IMR-90 (cell line): Measurements from ENCODE around the gene SSR1. TPM values are rescaled to one million over a fixed set of nuclear protein-coding genes. Genes with fewer than 3 reads are reported as not detected.

ENCODE experiments used
- ATAC-seq: fragments of 200-7000 bp; cut with Tn5 transposase; 2 replicates; pipeline ENCODE4 v1.9.1; 2020; ENCODE audit warnings: low read depth, mild to moderate bottlenecking, moderate library complexity
- BruUV-seq: library from RNA; stranded (reverse); fragments of 400-500 nt; replicated peaks from 2 replicates; lab custom pipeline; 2021; lab: Mats Ljungman, UMichigan
- CTCF ChIA-PET: fragments of 300-600 bp; formaldehyde crosslinking; extraction: SDS; loops from one replicate; lab custom pipeline; 2021; ENCODE audit warnings: antibody characterized with exemption; lab: Yijun Ruan, JAX
- POLR2A ChIA-PET: fragments of 300-600 bp; sonication (Branson Sonifier 250); formaldehyde crosslinking; loops from one replicate; lab custom pipeline; 2022; ENCODE audit warnings: antibody characterized with exemption; ENCODE audit not compliant: unreplicated experiment; lab: Charles Lee
- DNase-seq: peaks from one replicate; pipeline ENCODE4 v3.0.0; 2013
- H2AFZ ChIP-seq: replicated peaks from 2 replicates; pipeline ENCODE3; 2013; ENCODE audit warnings: low read length, mild to moderate bottlenecking; ENCODE audit not compliant: poor library complexity
- H2AK5ac ChIP-seq: 2 replicates; pipeline ENCODE4 v1.6.1; 2013; ENCODE audit warnings: low read depth, low read length, inconsistent platforms
- H2AK9ac ChIP-seq: replicated peaks from 2 replicates; pipeline ENCODE3; 2013; ENCODE audit warnings: mild to moderate bottlenecking, low read depth, low read length, moderate library complexity; ENCODE audit not compliant: poor library complexity
- H2BK120ac ChIP-seq: 2 replicates; pipeline ENCODE4 v1.6.1; 2013; ENCODE audit warnings: low read depth, low read length, inconsistent platforms
- H2BK15ac ChIP-seq: 3 replicates; pipeline ENCODE4 v1.6.1; 2013; ENCODE audit warnings: low read depth, low read length, inconsistent platforms
- H2BK20ac ChIP-seq: 2 replicates; pipeline ENCODE4 v1.6.1; 2013; ENCODE audit warnings: low read depth, mild to moderate bottlenecking, inconsistent platforms, low read length, moderate library complexity
- H2BK5ac ChIP-seq: 2 replicates; pipeline ENCODE4 v1.6.1; 2013; ENCODE audit warnings: mild to moderate bottlenecking, low read depth, low read length, inconsistent platforms; ENCODE audit not compliant: poor library complexity, severe bottlenecking
- H3K14ac ChIP-seq: replicated peaks from 2 replicates; pipeline ENCODE4 v1.6.1; 2013; ENCODE audit warnings: low read depth, low read length, inconsistent platforms
- H3K18ac ChIP-seq: 2 replicates; pipeline ENCODE4 v1.6.1; 2013; ENCODE audit warnings: low read depth, low read length, control low read depth
- H3K23ac ChIP-seq: 2 replicates; pipeline ENCODE4 v1.6.1; 2013; ENCODE audit warnings: low read depth, low read length, inconsistent platforms
- H3K27ac ChIP-seq: 2 replicates; pipeline ENCODE4 v1.5.1; 2013; ENCODE audit warnings: mild to moderate bottlenecking, control low read depth, low read length; ENCODE audit not compliant: insufficient read depth
- H3K27me3 ChIP-seq: 2 replicates; pipeline ENCODE4 v1.6.1; 2013; ENCODE audit warnings: low read length; ENCODE audit not compliant: control insufficient read depth, insufficient read depth
- H3K36me3 ChIP-seq: 2 replicates; pipeline ENCODE4 v1.6.1; 2013; ENCODE audit warnings: low read length, mixed read lengths; ENCODE audit not compliant: control insufficient read depth, insufficient read depth
- H3K4ac ChIP-seq: 2 replicates; pipeline ENCODE4 v1.6.1; 2013; ENCODE audit warnings: low read depth, low read length, inconsistent platforms
- H3K4me1 ChIP-seq: 2 replicates; pipeline ENCODE4 v1.6.1; 2013; ENCODE audit warnings: low read length, mixed read lengths; ENCODE audit not compliant: control insufficient read depth, insufficient read depth
- H3K4me2 ChIP-seq: 2 replicates; pipeline ENCODE4 v1.6.1; 2013; ENCODE audit warnings: low read depth, mild to moderate bottlenecking, control low read depth, low read length, moderate library complexity
- H3K4me3 ChIP-seq: 2 replicates; pipeline ENCODE4 v1.5.1; 2013; ENCODE audit warnings: low read depth, mild to moderate bottlenecking, control low read depth, low read length, moderate library complexity; ENCODE audit not compliant: insufficient read depth
- H3K56ac ChIP-seq: 2 replicates; pipeline ENCODE4 v1.6.1; 2013; ENCODE audit warnings: low read length, inconsistent platforms; ENCODE audit not compliant: insufficient read depth; ENCODE audit errors: extremely low read depth
- H3K79me1 ChIP-seq, 2 experiments: 2 replicates each; pipeline ENCODE4 v1.6.1; 2013; ENCODE audit warnings: low read length in 2 of 2, inconsistent platforms in 1 of 2, low read depth in 1 of 2
- H3K9ac ChIP-seq: 2 replicates; pipeline ENCODE4 v1.6.1; 2013; ENCODE audit warnings: low read depth, low read length, control low read depth
- H3K9me1 ChIP-seq: 2 replicates; pipeline ENCODE4 v1.6.1; 2013; ENCODE audit warnings: low read length, inconsistent platforms; ENCODE audit not compliant: insufficient read depth
- H3K9me3 ChIP-seq: 2 replicates; pipeline ENCODE4 v1.6.1; 2013; ENCODE audit warnings: low read length; ENCODE audit not compliant: control insufficient read depth, insufficient read depth
- H4K20me1 ChIP-seq: 2 replicates; pipeline ENCODE4 v1.6.1; 2013; ENCODE audit warnings: low read length, inconsistent platforms; ENCODE audit not compliant: insufficient read depth
- H4K5ac ChIP-seq: 2 replicates; pipeline ENCODE4 v1.6.1; 2013; ENCODE audit warnings: mild to moderate bottlenecking, low read depth, low read length, control low read depth
- H4K8ac ChIP-seq, 2 experiments: 2 replicates each; pipeline ENCODE4 v1.6.1; 2013; ENCODE audit warnings: low read depth in 2 of 2, low read length in 2 of 2, control low read depth in 1 of 2, inconsistent platforms in 1 of 2
- H4K91ac ChIP-seq: 2 replicates; pipeline ENCODE4 v1.6.1; 2013; ENCODE audit warnings: low read depth, low read length, inconsistent platforms; ENCODE audit not compliant: insufficient read depth
- NFE2L2 ChIP-seq: fragments of 150-350 bp; IDR thresholded peaks from 2 replicates; pipeline ENCODE4 v1.6.1; 2016; ENCODE audit warnings: low read depth, mild to moderate bottlenecking, low read length
- WGBS, 2 experiments: methylation state at CpG; one replicate each; pipeline versions ENCODE4 v1.1.5 to v1.1.7; 2013; ENCODE audit warnings: missing lambda C conversion rate in 2 of 2; ENCODE audit not compliant: insufficient read length in 1 of 2; ENCODE audit errors: extremely low coverage in 2 of 2; 5-methylcytosine and 5-hydroxymethylcytosine counted together
- dilution Hi-C: fragments of 300-500 bp; cut with HindIII; formaldehyde crosslinking; loops from one replicate; pipeline ENCODE4 v1.14.3; 2018; ENCODE audit warnings: low sequenced_read_pairs; ENCODE audit not compliant: unreplicated experiment
- in situ Hi-C: fragments of 300-500 bp; cut with MboI; formaldehyde crosslinking; loops from 3 replicates; pipeline ENCODE4 v1.14.3; 2019; ENCODE audit warnings: low sequenced_read_pairs, inconsistent platforms, mixed read lengths
- intact Hi-C: fragments of 100-400 bp; cut with micrococcal nuclease; formaldehyde crosslinking; loops from 2 replicates; pipeline ENCODE4 v1.10.0; 2022
- polyA plus RNA-seq, 3 experiments: library from polyadenylated mRNA; depleted of rRNA; stranded (reverse); fragments of >200 nt; gene quantifications; 2 replicates each; pipeline ENCODE4 v1.2.3, GENCODE V29; 2012; ENCODE audit warnings: low replicate concordance in 1 of 3
- total RNA-seq: library from RNA; depleted of rRNA; stranded (reverse); fragments of >200 nt; gene quantifications from 2 replicates; pipeline ENCODE4 v1.2.3, GENCODE V29; 2012

SSR1 gene
- total and polyA plus RNA-seq, 2 of the 4 experiments (the other 2 are of a cell fraction) = 110 to 120 TPM

GRCh38 chr6:7249946-7250643 is 62.9 kb downstream of the SSR1 start:
- H4K91ac ChIP-seq = no peak overlapping the region
- H3K79me1 ChIP-seq = peaks cover 3 to 24% of the 10 kb centered on the region in 2 experiments; a peak in 1 of 4 replicates
- no peak overlapping the region for H2AK5ac ChIP-seq
- H2AFZ ChIP-seq = no peak overlapping the region
- H3K4ac ChIP-seq = no peak overlapping the region
- POLR2A ChIA-PET = interaction anchor here (0.6 kb wide), 1 partner anchor 143 kb away, joined by 4 read pairs; no protein-coding TSS in a partner anchor
- no peak overlapping the region for H2BK20ac ChIP-seq
- 0 out of 2 replicates have a peak, but pooled peaks cover 4% of the 10 kb centered on the region for H3K9me1 ChIP-seq
- H3K4me2 ChIP-seq = no peak overlapping the region
- in situ Hi-C loops (loop anchor here (5.0 to 10.0 kb wide), 2 partner anchors 528 to 575 kb away; no protein-coding TSS in a partner anchor), dilution Hi-C loops (no loop called here), intact Hi-C loops (loop anchor here (10.0 kb wide), 1 partner anchor 335 kb away; no protein-coding TSS in a partner anchor)
- H3K56ac ChIP-seq = no peak overlapping the region
- no peak overlapping the region for H2BK120ac ChIP-seq
- H3K27ac ChIP-seq = no peak overlapping the region
- H3K9me3 ChIP-seq = no peaks in the 10 kb centered on the region
- WGBS, 2 experiments = 94% methylated on average over 2 of the region's 7 CpGs; no CpG with 5 or more reads in 1 of the 2 experiments
- peaks cover 46% of the 10 kb centered on the region for H3K36me3 ChIP-seq
- no peak overlapping the region for H3K23ac ChIP-seq
- H4K5ac ChIP-seq = no peak overlapping the region
- H2AK9ac ChIP-seq = no peak overlapping the region
- no peak overlapping the region for H2BK5ac ChIP-seq
- no peaks in the 10 kb centered on the region for H3K27me3 ChIP-seq
- no peak overlapping the region for H3K14ac ChIP-seq
- H4K20me1 ChIP-seq = peaks cover 11% of the 10 kb centered on the region
- TF ChIP-seq NFE2L2 = no peak
- BruUV-seq = TSS peak; percentile 49
- no peak overlapping the region for H3K9ac ChIP-seq
- H4K8ac ChIP-seq = no peak overlapping the region
- H3K4me3 ChIP-seq = no peak overlapping the region
- no peaks in the 10 kb centered on the region for H3K4me1 ChIP-seq
- no peak overlapping the region for H3K18ac ChIP-seq
- ATAC-seq = peak; percentile 72
- CTCF ChIA-PET = interaction anchor here (0.9 kb wide), 1 partner anchor 12 kb away, joined by 3 read pairs; no protein-coding TSS in a partner anchor
- H2BK15ac ChIP-seq = no peak overlapping the region
- DNase-seq = peak; percentile 59
